Dermis blood vessel endothelial cell (primary cell): ENCODE data around the gene TMX1. TPM values are rescaled to one million over a fixed set of nuclear protein-coding genes. Genes with fewer than 3 reads are reported as not detected.
A peak's percentile ranks its signal among the peaks of the same experiment; 100 is the strongest.
"Not testable (repeated sequence)": the region's sequence is repeated elsewhere in the genome, so short reads cannot be mapped to it uniquely, and the experiment has no call there.

Experiments used
- DNase-seq: peaks from one replicate; pipeline ENCODE4 v3.0.0; 2010
- total RNA-seq: library from RNA; depleted of rRNA; stranded (reverse); fragments of >200 nt; gene quantifications from 2 replicates; pipeline ENCODE4 v1.2.3, GENCODE V29; 2014

TMX1 gene, protein sequence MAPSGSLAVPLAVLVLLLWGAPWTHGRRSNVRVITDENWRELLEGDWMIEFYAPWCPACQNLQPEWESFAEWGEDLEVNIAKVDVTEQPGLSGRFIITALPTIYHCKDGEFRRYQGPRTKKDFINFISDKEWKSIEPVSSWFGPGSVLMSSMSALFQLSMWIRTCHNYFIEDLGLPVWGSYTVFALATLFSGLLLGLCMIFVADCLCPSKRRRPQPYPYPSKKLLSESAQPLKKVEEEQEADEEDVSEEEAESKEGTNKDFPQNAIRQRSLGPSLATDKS
- total RNA-seq: 62.8 and 71.0 TPM in 2 replicates

DNA sequence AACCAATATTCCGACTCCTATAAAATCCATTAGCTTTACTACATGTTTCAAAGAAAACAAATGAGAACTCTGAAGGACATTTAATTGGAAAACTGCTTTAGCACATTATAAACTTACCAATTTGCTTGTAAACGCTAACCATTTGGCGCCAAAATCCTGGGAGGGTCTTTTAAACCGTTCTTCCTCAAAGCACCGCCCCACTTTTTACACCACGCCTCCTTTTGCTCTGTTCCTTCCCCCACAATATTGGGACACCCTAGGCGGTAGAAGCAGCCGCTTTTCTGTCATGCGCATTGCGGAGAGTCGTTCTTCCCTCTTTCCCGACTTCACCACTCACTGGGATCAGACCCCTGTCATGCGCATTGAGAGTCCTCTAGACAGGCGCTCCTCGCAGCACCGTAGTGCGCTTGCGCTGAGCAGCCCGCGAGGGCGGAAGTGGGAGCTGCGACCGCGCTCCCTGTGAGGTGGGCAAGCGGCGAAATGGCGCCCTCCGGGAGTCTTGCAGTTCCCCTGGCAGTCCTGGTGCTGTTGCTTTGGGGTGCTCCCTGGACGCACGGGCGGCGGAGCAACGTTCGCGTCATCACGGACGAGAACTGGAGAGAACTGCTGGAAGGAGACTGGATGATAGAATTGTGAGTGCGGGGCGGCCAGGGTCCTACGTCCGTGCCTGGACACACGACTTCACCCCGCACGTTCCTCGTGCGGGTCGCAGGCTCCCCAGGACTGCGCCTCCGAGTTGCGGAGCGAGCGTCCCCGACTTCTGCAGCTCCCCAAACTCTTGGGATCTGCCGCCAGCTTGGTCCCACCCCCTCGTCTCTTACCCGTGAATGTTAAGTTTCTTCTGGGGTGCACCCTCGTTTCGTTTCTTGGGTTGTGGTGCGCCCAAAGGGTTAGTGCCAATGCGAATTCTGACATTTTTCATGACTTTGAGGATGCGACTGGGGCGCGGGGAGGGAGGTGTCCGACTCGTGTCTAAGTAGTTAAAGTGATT is at the start of gene TMX1:
Gene TMX1 (plus strand): TSS at position 435 of the 991 bp plus-strand sequence. CDS start 46 bp downstream, at position 481.
- peak; percentile 98 for DNase-seq

DNA sequence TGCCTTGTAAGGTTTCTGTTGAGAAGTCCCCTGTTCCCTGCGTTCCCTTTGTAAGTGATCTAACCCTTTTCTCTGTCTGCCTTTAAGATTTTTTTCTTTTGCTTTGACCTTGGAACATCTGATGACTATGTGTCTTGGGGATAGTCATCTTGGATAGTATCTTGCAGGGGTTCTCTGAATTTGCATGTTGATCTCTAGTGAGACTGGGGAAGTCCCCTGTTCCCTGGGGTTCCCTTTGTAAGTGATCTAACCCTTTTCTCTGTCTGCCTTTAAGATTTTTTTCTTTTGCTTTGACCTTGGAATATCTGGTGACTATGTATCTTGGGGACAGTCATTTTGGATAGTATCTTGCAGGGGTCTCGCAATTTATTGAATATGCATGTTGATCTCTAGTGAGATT is 38.2 kb upstream of the TMX1 start:
- DNase-seq: no peak

DNA sequence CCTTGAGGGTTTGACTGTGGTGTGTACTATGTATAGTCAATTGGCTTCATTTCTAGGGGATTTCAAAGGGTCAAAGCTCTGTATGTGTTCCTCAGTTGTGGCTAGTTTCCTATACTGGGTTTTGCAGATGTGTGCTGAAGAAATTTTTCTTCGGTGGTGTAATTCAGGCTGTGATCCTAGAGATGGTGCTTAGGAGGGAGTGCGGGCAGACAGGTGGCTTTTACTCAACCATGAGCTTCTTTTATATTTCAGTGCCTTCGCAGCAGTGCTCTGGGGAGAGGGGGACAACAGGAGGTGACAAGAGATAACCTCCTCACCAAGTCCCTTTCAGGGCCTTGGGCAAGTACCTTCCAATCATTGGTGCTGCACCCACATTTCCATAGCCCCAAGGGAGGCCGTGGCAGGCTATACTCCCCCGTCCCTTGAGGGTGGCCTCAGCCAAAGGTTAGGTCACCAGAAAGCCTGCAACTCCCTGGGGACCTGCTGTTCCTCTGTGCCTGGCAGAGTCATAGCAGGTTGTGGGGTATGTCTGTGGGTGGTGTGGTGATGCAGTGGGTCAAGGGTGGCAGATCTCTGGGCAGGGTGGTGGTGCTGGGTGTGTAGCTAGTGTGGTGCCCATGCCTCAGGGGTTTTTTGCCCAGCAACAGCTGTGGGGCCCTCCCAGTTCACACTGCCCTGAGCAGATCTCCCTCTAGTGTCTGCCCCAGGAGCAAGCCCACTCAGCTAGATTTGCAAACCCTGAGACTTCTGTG is 37.0 kb upstream of the TMX1 start:
- no peak for DNase-seq

DNA sequence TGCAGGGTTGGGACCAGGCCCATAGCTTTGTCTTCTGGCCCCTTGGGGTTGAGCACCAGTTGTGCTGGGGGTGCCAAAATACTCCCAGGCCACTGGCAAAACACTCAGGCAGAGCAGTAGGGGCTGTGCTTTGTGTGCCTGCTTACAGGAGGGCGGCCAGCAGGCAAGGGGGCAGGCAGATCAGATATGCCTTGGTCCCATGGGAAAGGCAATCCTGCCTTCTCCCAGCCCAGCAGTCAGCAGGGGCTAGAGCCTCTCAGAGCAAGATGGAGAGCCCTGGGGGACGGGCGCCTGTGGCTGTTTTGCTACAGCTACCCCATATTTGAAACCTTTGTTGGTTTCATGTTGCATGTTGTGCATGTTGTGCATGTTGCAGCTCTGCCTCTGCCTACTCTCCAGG is 36.2 kb upstream of the TMX1 start:
- no peak for DNase-seq

DNA sequence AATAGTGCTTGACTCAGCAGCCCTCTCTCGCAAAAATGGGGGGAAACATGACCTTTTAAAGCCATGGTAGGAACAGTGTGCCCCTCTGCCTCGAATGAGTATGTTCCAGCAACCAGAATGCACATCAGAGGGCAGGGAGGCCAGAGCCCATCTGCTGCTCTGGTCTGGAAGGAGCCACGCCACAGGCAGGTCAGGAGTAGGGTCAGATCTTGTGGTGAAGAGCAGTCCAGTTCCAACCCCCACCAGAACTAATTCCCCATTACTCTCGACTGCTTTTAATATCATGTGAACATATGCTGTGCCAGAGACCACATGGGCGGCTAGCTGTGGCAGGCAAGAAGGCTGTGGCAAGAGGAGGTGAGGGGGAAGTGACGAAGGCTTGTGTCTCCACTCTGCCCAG is 34.6 kb upstream of the TMX1 start:
- DNase-seq: no peak

DNA sequence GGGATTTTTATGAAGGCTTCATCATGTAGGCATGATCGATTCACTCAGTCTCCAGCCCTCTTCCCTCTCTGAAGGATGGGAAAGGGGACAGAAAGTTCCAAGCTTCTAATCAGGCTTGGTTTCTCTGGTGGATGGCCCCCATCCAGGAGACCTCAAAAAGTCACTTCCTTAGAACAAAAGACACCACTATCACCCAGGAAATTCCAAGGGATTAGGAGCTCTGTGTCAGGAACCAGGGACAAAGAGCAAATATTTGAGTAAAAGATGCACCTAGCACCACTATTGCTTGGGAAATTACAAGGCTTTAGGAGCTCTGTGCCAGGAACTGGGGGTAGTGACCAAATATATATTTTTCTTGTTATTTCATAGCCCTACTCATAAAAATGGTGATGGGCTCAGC is 33.6 kb upstream of the TMX1 start:
- DNase-seq: no peak

DNA sequence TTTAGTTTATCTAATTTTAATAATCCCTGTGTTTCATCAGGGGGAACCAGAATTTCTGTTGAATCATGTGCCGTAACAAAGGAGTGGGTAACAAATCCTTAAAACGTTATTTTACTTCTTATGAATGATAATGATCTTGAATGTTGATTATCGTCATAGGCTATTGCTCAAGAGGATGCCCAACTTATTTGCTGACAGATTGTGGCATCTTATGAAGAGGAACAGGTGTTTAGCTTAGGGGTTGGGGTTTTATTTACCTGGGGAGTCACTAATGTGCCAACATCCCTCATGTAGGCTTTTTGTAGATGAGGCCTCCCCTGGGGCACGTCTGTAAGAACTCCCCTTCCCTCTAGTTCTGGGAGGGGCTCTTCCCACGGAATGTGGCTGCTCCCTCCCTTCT is 32.4 kb upstream of the TMX1 start:
- DNase-seq: no peak

DNA sequence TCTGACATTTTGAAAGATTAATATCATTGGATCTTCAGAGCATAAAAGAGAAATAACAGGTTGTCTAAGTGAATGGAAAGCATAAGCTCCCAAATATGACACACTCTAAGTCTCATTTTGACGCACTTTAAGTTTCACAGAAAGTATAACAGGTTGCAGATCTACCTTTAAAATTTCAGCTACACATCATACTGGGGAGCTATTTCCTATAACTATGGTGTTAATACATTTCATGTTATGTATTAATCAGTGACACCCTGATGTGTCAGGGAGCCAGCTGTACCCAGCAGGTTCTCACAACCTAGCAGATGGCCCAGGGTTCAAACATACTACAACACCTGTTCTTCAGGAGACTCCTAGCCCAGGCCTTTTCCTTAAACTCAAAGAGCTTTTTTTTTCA is 31.1 kb upstream of the TMX1 start:
- no peak for DNase-seq

DNA sequence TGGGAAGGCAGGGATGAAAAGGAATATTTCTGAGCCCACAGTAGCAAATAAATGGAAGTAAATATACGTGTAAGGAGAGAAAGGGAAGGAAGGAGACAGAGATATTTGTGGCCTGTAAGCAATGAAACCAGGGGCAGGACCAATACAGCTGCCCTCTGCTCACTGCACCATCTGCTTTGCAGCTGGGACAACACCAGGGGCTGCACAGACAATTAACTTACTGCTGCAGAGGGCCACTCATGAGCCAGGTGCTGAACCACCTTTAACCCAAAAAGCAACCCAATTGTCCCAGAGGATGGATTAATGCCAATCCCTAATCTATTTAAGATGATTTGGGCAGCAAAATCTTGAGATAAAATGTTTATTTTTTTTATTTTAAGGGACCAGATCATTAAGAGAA is 30.6 kb upstream of the TMX1 start:
- DNase-seq: no peak

DNA sequence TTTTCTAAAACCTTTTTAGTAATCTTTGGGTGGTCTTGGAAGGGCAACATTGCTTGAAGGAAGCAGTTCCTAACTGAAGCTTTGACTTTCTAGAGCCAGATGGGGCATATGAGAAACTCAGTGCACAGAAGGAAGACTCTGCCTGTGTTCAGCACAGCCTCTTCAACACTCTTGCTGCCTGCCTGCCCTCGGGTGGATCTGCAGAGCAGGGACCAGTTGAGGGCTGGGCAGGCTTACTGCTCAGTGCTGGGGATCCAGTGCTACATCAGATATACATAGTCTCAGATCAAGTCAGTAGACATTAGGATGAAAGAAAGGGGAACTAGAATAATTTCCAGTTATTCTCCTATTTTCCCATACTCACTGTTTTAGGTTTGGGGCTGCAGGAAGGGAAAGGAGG is 29.5 kb upstream of the TMX1 start:
- DNase-seq: no peak

DNA sequence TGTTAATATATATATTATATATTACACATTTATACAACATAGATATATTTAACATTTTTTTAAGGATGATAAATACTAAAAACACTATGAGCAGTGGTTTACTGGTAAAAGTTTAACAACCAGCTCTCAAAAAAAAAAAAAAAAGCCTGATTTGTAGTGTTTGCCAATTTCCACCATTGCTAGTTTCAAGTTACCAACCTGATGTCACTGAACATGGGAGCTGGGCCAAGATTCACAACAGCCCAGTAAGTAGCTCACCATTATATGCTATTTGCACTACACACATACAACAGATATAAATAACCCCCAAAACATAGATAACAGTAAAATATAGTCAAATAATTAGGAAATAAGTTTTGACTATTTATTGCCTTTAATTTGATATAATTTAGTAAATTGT is 28.9 kb upstream of the TMX1 start:
- DNase-seq: no peak

DNA sequence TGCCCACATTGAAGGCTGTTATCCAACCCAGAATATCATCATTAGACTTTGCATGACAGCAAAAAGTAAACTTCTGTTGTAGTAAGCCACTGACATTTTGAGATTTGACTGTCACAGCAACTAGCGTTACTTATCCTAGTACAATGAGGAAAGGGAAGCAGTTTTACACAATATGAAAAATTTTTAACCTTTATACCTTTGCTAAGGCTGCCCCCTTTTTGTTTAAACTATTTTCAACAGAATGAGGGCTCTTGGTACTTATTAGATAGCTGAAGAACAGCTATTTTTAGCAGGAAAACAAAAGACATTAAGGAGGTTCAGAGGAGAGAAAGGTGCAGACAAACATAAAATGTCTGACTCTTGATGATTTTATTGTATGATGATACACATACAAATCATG is 23.4 kb upstream of the TMX1 start:
- no peak for DNase-seq

DNA sequence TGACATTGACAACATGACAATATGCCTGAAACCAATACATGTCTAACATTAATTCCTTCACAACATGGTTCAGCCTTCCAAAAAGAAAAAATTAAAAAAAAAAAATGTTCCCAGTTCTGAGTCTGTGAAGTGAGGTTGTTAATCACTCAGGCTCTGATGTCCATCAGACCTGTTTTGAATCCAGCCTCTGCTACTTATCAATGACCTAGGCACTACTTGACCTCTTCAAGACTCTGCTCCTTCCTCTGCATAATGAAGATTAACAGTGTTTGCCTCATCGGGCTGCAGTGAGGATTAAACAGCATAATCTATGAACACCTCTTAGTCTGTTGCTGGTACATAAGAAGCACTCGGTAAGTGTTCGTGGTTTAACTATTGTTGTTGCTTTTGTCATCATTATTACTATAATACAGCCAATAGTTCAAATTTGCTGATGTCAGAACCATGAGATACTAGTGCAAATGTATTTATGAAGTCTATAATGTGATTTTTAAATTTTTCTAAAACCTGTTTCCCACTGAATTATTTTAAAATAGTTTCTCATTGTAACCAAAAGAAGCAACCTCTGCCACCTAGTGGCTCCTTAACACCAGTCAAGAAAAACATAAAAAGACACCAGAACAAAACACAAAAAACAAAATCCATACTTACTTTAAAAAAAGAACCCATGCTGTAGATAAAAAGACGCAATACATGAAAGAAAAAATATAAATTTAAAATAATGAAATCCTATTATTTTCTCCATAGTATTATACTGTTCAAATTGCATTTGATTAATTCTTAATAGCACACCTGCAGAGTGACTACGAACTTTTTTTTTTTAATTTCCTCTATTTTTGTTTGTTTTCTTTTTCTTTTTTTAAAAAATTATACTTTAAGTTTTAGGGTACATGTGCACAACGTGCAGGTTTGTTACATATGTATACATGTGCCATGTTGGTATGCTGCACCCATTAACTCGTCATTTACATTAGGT is 20.3 kb upstream of the TMX1 start:
- peak; percentile 62 for DNase-seq

DNA sequence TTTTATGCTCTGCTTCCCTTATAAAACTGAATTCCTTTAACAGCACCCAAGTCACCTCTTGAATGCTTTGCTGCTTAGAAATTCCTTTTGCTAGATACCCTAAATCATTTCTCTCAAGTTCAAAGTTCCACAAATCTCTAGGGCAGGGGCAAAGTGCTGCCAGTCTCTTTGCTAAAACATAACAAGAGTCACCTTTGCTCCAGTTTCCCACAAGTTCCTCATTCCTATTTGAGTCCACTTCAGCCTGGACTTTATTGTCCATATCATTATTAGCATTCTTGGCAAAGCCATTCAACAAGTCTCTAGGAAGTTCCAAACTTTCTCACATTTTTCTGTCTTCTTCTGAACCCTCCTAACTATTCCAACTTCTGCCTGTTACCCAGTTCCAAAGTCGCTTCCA is 16.6 kb upstream of the TMX1 start:
- DNase-seq: not testable (repeated sequence)

DNA sequence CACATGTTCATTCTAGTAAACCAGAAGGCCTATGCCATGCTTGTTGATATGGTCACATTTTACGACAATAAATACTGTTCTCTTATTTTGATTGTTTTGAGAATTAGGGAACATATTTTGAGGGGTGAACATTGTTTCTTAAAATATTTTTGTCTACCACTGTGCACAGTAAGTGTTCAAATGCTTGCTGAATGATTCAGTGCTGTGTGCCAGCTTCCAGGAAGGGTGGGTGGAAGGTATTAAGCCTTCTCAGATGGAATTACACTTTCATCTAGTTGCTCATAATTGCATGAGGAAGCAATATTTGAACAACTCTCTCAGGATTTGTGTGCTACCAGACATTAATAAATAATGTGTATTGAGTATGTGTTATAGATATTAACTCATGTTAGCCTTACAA is 15.5 kb upstream of the TMX1 start:
- no peak for DNase-seq

DNA sequence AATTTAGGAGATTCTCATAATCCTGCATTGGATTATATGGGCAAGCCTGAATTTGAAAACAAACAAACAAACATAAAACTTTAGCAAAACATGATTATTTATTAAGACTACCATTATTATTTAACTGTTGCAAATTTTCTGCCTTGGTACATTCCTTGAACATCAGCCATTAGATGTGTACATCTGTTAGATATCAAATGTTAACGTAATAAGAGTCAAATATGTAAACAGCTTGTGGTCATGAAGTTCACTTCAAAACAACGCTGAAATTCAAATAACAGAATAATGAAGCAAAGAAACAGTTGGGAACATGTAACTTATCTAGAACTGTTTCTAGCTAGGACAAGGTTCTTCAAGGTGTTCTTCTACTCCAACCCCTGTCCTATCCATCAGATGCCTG is 14.3 kb upstream of the TMX1 start:
- no peak for DNase-seq

DNA sequence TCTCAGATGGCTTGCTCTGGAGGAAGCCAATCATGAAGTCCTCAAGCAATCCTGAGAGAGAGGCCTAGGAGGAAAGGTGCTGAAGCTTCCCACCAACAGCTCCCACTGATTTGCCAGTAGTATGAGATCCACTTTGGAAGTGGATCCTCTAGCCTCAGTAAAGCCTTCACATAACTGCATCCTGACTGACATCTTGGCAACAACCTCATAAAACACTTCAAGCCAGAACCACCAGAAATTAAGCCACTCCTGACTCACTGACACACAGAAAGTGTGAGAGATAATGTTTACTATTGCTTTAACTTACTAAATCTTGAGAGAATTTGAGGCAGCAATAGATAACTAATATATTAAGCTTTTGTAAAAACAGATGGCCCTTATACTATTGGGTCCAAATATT is 11.7 kb upstream of the TMX1 start:
- DNase-seq: no peak

DNA sequence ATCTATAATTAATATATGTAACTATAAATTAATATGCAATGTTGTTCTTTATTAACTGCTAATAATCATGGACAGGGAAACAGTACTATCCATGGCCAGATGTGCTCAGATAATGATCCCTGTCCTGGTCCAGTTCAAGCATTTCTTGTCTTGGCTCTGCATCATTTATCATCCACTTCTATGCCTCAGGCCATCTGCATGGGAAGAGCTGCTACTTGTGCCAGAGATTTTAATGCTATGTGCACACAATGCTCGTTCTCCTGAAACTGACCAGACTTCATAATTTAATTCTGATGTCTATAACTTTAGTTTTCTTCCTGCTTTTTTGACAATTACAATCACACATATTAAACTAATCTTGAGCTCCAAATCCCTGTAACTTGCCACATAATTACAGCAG is 11.2 kb upstream of the TMX1 start:
- no peak for DNase-seq

DNA sequence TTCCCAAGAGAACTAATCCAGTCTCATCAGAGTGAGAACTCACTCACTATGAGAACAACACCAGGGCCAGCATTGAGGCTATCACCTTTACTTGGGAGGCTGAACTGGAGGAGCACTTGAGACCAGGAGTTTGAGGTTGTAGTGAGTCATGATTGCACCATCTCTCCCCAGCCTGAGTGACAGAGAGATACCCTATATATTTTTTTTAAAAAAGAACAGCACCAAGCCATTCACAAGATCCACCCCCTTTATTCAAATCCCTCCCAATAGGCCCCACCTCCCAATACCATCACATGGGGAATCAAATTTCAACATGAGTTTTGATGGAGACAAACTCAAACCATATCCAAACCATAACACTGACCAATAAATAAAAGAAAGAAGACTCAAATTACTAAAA is 3.7 kb upstream of the TMX1 start:
- no peak for DNase-seq

DNA sequence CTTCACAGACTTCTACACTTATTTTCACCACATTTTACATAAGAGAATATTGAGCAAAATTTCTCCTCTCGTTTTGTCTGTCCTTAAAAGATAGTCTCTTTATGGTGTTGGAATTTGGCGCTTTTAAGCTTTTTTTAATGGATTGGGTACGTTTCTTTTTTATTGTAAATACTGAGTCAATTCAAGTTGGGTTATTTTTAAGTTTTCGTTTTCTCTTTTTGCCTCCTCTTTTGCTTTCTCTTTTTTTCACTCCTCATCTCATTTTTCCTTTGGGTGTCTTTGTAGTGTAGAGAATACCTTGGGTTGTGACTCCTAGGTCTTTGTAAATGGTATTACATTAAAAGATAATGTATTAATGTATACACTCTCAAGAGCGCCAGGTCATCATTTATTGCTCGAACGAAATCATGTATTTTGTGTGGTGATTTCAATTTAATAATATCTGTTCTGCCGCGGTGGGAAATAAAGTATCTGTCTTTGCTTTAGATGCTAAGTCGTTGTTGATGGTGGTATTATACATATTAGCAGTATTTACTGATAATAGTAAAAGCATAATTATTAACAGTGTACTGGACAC is 845 bp downstream of the TMX1 start:
- DNase-seq: no peak
